Heart right ventricle (tissue), 16 donors: Measurements from ENCODE around the gene CYTL1. TPM values are rescaled to one million over a fixed set of nuclear protein-coding genes. Genes with fewer than 3 reads are reported as not detected.

ENCODE experiments used
- ATAC-seq, 8 donors: fragments of 200-7000 bp; cut with Tn5 transposase; one replicate each; pipeline ENCODE4 v1.9.1; 2020; ENCODE audit warnings: mild to moderate bottlenecking in 8 of 8, moderate library complexity in 8 of 8, moderate number of reproducible peaks in 1 of 8
- DNase-seq, 2 donors: peaks; one replicate each; pipeline ENCODE4 v3.0.0-alpha.2; 2020
- H3K27ac ChIP-seq, 10 donors: fragments of 200-600 bp; sonication (generic) in 2 of 10; one replicate each; pipeline versions ENCODE4 v1.5.0 to v1.8.0; 2020 to 2022; ENCODE audit warnings: mild to moderate bottlenecking in 3 of 10
- H3K27me3 ChIP-seq, 7 donors: fragments of 200-600 bp; one replicate each; pipeline ENCODE4 v1.8.0; 2021 to 2022; ENCODE audit warnings: mild to moderate bottlenecking in 2 of 7
- H3K36me3 ChIP-seq, 9 donors: fragments of 200-600 bp; sonication (generic) in 1 of 9; one replicate each; pipeline versions ENCODE4 v1.5.0 to v1.8.0; 2020 to 2022; ENCODE audit warnings: mild to moderate bottlenecking in 2 of 9
- H3K4me1 ChIP-seq, 9 donors: fragments of 200-600 bp; sonication (generic) in 1 of 9; one replicate each; pipeline versions ENCODE4 v1.5.0 to v1.8.0; 2020 to 2022; ENCODE audit warnings: mild to moderate bottlenecking in 4 of 9
- H3K4me3 ChIP-seq, 10 donors: fragments of 200-600 bp; sonication (generic) in 2 of 10; one replicate each; pipeline versions ENCODE4 v1.5.0 to v1.8.0; 2020 to 2022; ENCODE audit warnings: mild to moderate bottlenecking in 7 of 10, moderate library complexity in 2 of 10
- H3K9me3 ChIP-seq, 11 donors: fragments of 200-600 bp in 10 of 11; sonication (generic) in 2 of 11; one replicate each; pipeline versions ENCODE4 v1.5.0 to v1.8.0; 2013 to 2022; ENCODE audit warnings: mild to moderate bottlenecking in 2 of 11, control low read depth in 1 of 11, moderate library complexity in 1 of 11
- WGBS, 2 donors: extraction: QIAGEN DNeasy Blood & Tissue Kit; methylation state at CpG; one replicate each; pipeline ENCODE4 v1.1.7; 2013; ENCODE audit warnings: inconsistent platforms in 1 of 2; 5-methylcytosine and 5-hydroxymethylcytosine counted together
- intact Hi-C, 10 donors: fragments of 100-400 bp; cut with DNase I; formaldehyde crosslinking; loops; one replicate each; pipeline versions ENCODE4 v1.11.1 to v1.14.2; 2022
- polyA plus RNA-seq, 2 donors: library from polyadenylated mRNA; stranded (reverse); fragments of 200-250 nt; gene quantifications; one replicate each; pipeline ENCODE4 v1.2.3, GENCODE V29; 2013
- total RNA-seq, 10 donors: library from RNA; stranded (reverse); fragmentation: NEBNext Ultra II Directional in 3 of 10; extraction: Animal tissue kit (Norgen Biotek cat#: 25700) in 3 of 10; gene quantifications; one replicate each; pipeline versions ENCODE4 v1.2.1 to v1.2.4, GENCODE V29; 2021 to 2023
- TF ChIP-seq, protein P1 (sequence below), 9 donors: fragments of 200-600 bp; sonication (generic) in 2 of 9; IDR thresholded peaks; one replicate each; pipeline versions ENCODE4 v1.5.0 to v1.8.0; 2021 to 2022; ENCODE audit warnings: antibody characterized with exemption in 9 of 9, mild to moderate bottlenecking in 5 of 9, moderate library complexity in 1 of 9
- donor health status: Arrhythmogenic right ventricular cardiomyopathy.
- donor health status: ischemic (EF 13 %, LVEDD 7.1; RV severe dilation, severe dysfunction).
- donor health status: healthy with polysubstance abuse.
- donor health status: DM: no; HTN: yes; CAD: no.
- donor health status: DM: no; HTN: no; CAD: no.
- donor health status: ischemic (EF 25% LVEDD 6.9; RV normal size, moderate dysfunction).
- donor health status: ischemic (EF 25% LVEDD 5.7; RV mildly dilated, moderate dysfunction).
- donor health status: healthy.
- donor health status: DM: yes; HTN: yes; CAD: no.
- donor health status: Ischemic cardiomyopathy.
- donor health status: ischemic (EF 35%, LVEDD 5.7; RV mildly dilated, moderate dysfunction).
- donor health status: nonischemic (EF 11% LVEDD 7.7; RV severe dilation, severe dysfunction).
- donor health status: DM: yes; HTN: yes; CAD: no.
- donor health status: PGD.
- donor health status: ischemic (EF 29% LVEDD 5.4; RV normal size, mild dysfunction).
- donor health status: nonischemic (EF 23%, LVEDD 6.1; RV moderate dilation, normal function).

Gene CYTL1
- total and polyA plus RNA-seq, 12 donors, result 0.20 to 0.95 (median 0.40) TPM; not detected in 6

GRCh38 chr4:4987656-4988055 is 31.6 kb downstream of the CYTL1 start:
- WGBS, 2 donors, result 79 to 81% methylated on average over 10 of the region's 10 CpGs
- H3K36me3 ChIP-seq, result no peaks in the 10 kb centered on the region
- intact Hi-C loops, result no loop called here
- H3K27ac ChIP-seq, result no peak overlapping the region
- TF ChIP-seq, protein P1, sequence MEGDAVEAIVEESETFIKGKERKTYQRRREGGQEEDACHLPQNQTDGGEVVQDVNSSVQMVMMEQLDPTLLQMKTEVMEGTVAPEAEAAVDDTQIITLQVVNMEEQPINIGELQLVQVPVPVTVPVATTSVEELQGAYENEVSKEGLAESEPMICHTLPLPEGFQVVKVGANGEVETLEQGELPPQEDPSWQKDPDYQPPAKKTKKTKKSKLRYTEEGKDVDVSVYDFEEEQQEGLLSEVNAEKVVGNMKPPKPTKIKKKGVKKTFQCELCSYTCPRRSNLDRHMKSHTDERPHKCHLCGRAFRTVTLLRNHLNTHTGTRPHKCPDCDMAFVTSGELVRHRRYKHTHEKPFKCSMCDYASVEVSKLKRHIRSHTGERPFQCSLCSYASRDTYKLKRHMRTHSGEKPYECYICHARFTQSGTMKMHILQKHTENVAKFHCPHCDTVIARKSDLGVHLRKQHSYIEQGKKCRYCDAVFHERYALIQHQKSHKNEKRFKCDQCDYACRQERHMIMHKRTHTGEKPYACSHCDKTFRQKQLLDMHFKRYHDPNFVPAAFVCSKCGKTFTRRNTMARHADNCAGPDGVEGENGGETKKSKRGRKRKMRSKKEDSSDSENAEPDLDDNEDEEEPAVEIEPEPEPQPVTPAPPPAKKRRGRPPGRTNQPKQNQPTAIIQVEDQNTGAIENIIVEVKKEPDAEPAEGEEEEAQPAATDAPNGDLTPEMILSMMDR (IDR thresholded peaks at IDR 0.05), result no peak
- no peak overlapping the region for H3K4me3 ChIP-seq
- DNase-seq (no peak), ATAC-seq (no peak)
- H3K27me3 ChIP-seq, result peaks cover 0 to 3% (median 0%) of the 10 kb centered on the region in 7 donors
- H3K4me1 ChIP-seq, result peaks cover 0 to 12% (median 8%) of the 10 kb centered on the region in 9 donors
- H3K9me3 ChIP-seq, result no peaks in the 10 kb centered on the region

DNA sequence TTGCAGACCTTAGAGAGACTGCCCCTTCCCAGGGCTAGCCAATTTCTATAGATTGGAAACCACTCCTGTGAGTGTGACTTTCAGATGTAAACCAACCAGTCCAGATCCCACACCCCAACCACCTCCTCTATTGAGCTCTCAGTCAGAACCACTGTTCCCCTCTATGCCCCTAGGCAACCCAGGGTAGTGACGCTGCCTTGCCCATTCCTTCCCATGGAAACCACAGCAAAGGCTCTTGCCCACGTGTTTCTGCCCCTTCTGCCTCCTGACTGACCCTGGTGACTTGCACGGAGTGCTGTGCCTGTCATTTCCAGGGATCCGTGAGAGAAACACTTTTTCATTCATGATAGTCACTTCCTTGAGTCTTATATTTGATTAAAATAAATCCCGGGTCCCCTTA is 32.4 kb downstream of the CYTL1 start:
- Histone ChIP-seq H3K27ac (no peak overlapping the region), H3K36me3 (no peaks in the 10 kb centered on the region), H3K4me3 (no peak overlapping the region), H3K27me3 (peaks cover 0 to 3% (median 0%) of the 10 kb centered on the region in 7 donors), H3K9me3 (no peaks in the 10 kb centered on the region), H3K4me1 (peaks cover 0 to 12% (median 7%) of the 10 kb centered on the region in 9 donors)
- ATAC-seq (no peak), DNase-seq (no peak)
- intact Hi-C loops, result no loop called here
- 76 to 79% methylated on average over 5 of the region's 5 CpGs for WGBS, 2 donors
- TF ChIP-seq, protein P1 (IDR thresholded peaks at IDR 0.05), result no peak

GRCh38 chr4:4985844-4986243 is 33.4 kb downstream of the CYTL1 start:
- H3K36me3 ChIP-seq, result no peaks in the 10 kb centered on the region
- H3K27me3 ChIP-seq, result peaks cover 0 to 3% (median 0%) of the 10 kb centered on the region in 7 donors
- no peak overlapping the region for H3K27ac ChIP-seq
- WGBS, 2 donors, result 84% methylated on average over 1 of the region's 1 CpG
- no peak overlapping the region for H3K4me3 ChIP-seq
- DNase-seq (no peak), ATAC-seq (no peak)
- intact Hi-C loops, result no loop called here
- TF ChIP-seq, protein P1 (IDR thresholded peaks at IDR 0.05), result no peak
- H3K4me1 ChIP-seq, result peaks cover 0 to 4% (median 0%) of the 10 kb centered on the region in 9 donors
- no peaks in the 10 kb centered on the region for H3K9me3 ChIP-seq

DNA sequence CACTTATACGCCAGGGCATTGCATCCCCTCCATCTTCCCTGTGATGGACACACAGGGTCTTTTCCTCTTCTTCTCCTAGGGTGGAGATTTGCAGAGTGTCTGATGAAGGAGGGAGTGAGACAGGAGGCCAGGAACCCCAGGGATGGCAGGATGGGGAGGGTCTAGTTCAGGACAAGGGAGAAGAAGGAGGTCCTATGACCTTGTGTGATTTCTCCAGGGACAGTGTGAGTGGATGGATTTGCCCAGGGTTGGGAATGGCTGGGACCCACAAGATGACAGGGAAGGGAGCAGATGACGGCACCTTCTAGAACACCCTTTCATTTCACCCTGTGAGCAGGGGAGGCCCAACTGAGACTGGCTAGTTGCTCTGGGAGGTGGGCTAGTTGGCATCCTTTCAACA is 34.2 kb downstream of the CYTL1 start:
- Histone ChIP-seq H3K9me3 (no peaks in the 10 kb centered on the region), H3K27ac (no peak overlapping the region), H3K4me3 (no peak overlapping the region), H3K36me3 (no peaks in the 10 kb centered on the region), H3K27me3 (peaks cover 0 to 3% (median 0%) of the 10 kb centered on the region in 7 donors), H3K4me1 (no peaks in the 10 kb centered on the region)
- ATAC-seq (no peak), DNase-seq (no peak)
- TF ChIP-seq, protein P1 (IDR thresholded peaks at IDR 0.05), result no peak
- intact Hi-C loops, result no loop called here
- WGBS, 2 donors, result 81 to 85% methylated on average over 2 of the region's 2 CpGs
